Left ventricle myocardium inferior (tissue), 1 donor: ENCODE data around the gene METAP1. TPM values are rescaled to one million over a fixed set of nuclear protein-coding genes. Genes with fewer than 3 reads are reported as not detected.

ENCODE experiments used
- DNase-seq: peaks from one replicate; pipeline ENCODE4 v3.0.0-alpha.2; 2020
- H3K27ac ChIP-seq: fragments of 200-600 bp; replicated peaks from 2 replicates; pipeline ENCODE4 v1.8.0; 2021
- H3K27me3 ChIP-seq: fragments of 200-600 bp; 2 replicates; pipeline ENCODE4 v1.8.0; 2021; ENCODE audit warnings: low read depth
- H3K36me3 ChIP-seq: fragments of 200-600 bp; 2 replicates; pipeline ENCODE4 v1.8.0; 2021
- H3K4me1 ChIP-seq: fragments of 200-600 bp; 2 replicates; pipeline ENCODE4 v1.8.0; 2021
- H3K4me3 ChIP-seq: fragments of 200-600 bp; 2 replicates; pipeline ENCODE4 v1.8.0; 2021; ENCODE audit warnings: mild to moderate bottlenecking, moderate library complexity
- H3K9me3 ChIP-seq: fragments of 200-600 bp; replicated peaks from 2 replicates; pipeline ENCODE4 v1.8.0; 2021
- CTCF ChIP-seq: fragments of 200-600 bp; IDR thresholded peaks from 2 replicates; pipeline ENCODE4 v1.8.0; 2021; ENCODE audit warnings: antibody characterized with exemption, mild to moderate bottlenecking, borderline replicate concordance
- intact Hi-C: fragments of 100-400 bp; cut with micrococcal nuclease; formaldehyde crosslinking; loops from one replicate; pipeline ENCODE4 v1.11.0; 2022
- total RNA-seq: library from RNA; stranded (reverse); fragmentation: NEBNext Ultra II Directional; extraction: Animal tissue kit (Norgen Biotek cat#: 25700); gene quantifications from one replicate; pipeline ENCODE4 v1.2.1, GENCODE V29; 2021
- donor health status: DM: no; HTN: yes; CAD: no; lungs with severe emphysema.

METAP1 gene
- total RNA-seq, 1 donor from 2014 or later, result 50.8 TPM

GRCh38 chr4:98993419-98994071 is 2.0 kb upstream of the METAP1 start:
- Histone ChIP-seq H3K9me3 (no peaks in the 10 kb centered on the region), H3K4me3 (no peak overlapping the region), H3K27ac (no peak overlapping the region), H3K36me3 (no peaks in the 10 kb centered on the region), H3K4me1 (peaks cover 33% of the 10 kb centered on the region), H3K27me3 (no peaks in the 10 kb centered on the region)
- DNase-seq, result peak; percentile 34
- no peak for TF ChIP-seq CTCF
- intact Hi-C loops, result no loop called here

- no peak for TF ChIP-seq CTCF
- no peak for DNase-seq
- H3K36me3 ChIP-seq, result no peaks in the 10 kb centered on the region
- peak overlapping the region; percentile 95 for H3K27ac ChIP-seq
- no peaks in the 10 kb centered on the region for H3K27me3 ChIP-seq
- H3K4me3 ChIP-seq, result peak overlapping the region; percentile 97
- H3K4me1 ChIP-seq, result peaks cover 34% of the 10 kb centered on the region
- H3K9me3 ChIP-seq, result no peaks in the 10 kb centered on the region
- intact Hi-C loops, result no loop called here
Observed at GRCh38 chr4:98994474-98995182, 893 bp upstream of the METAP1 start.

- Histone ChIP-seq H3K9me3 (no peaks in the 10 kb centered on the region), H3K4me1 (peaks cover 47% of the 10 kb centered on the region), H3K27ac (peak overlapping the region; percentile 95), H3K27me3 (no peaks in the 10 kb centered on the region), H3K4me3 (peak overlapping the region; percentile 97), H3K36me3 (no peaks in the 10 kb centered on the region)
- intact Hi-C loops, result no loop called here
- TF ChIP-seq CTCF, result no peak
- no peak for DNase-seq
Observed at GRCh38 chr4:98996056-98996764, 689 bp downstream of the METAP1 start.

GRCh38 chr4:98996765-98997068 is 1.2 kb downstream of the METAP1 start:
- Histone ChIP-seq H3K4me1 (peaks cover 50% of the 10 kb centered on the region), H3K9me3 (no peaks in the 10 kb centered on the region), H3K27me3 (no peaks in the 10 kb centered on the region), H3K27ac (peak overlapping the region; percentile 95), H3K36me3 (no peaks in the 10 kb centered on the region), H3K4me3 (peak overlapping the region; percentile 97)
- no peak for DNase-seq
- intact Hi-C loops, result no loop called here
- TF ChIP-seq CTCF, result no peak

GRCh38 chr4:98997166-98997565 is 1.6 kb downstream of the METAP1 start:
- H3K4me3 ChIP-seq, result peak overlapping the region; percentile 97
- H3K9me3 ChIP-seq, result no peaks in the 10 kb centered on the region
- H3K27me3 ChIP-seq, result no peaks in the 10 kb centered on the region
- no peaks in the 10 kb centered on the region for H3K36me3 ChIP-seq
- DNase-seq, result no peak
- H3K4me1 ChIP-seq, result peaks cover 55% of the 10 kb centered on the region
- no peak for TF ChIP-seq CTCF
- H3K27ac ChIP-seq, result peak overlapping the region; percentile 95
- intact Hi-C loops, result no loop called here
